GM12878 (cell line): ENCODE data around the gene AURKAIP1. TPM values are rescaled to one million over a fixed set of nuclear protein-coding genes. Genes with fewer than 3 reads are reported as not detected.

ENCODE experiments used
- BHLHE40 ChIP-seq, 2 experiments: fragments of 450-650 bp in 1 of 2; IDR thresholded peaks; 2 replicates each; pipeline ENCODE4 v1.6.1; 2011 to 2017; ENCODE audit warnings: low read depth in 2 of 2, borderline replicate concordance in 1 of 2, improper control_type of control experiment in 1 of 2, low read length in 1 of 2, mild to moderate bottlenecking in 1 of 2
- CEBPB ChIP-seq, 2 experiments: fragments of 150-350 bp in 1 of 2; IDR thresholded peaks; 2 replicates each; pipeline ENCODE4 v1.6.1; 2012 to 2014; ENCODE audit warnings: low read depth in 2 of 2, low read length in 2 of 2, borderline replicate concordance in 1 of 2, inconsistent platforms in 1 of 2
- DPF2 ChIP-seq: fragments of 450-650 bp; IDR thresholded peaks from 2 replicates; pipeline ENCODE4 v1.6.1; 2017; ENCODE audit warnings: mild to moderate bottlenecking
- EP300 ChIP-seq, 2 experiments: fragments of 150-350 bp in 1 of 2; IDR thresholded peaks; 2 replicates each; pipeline ENCODE4 v1.6.1; 2011 to 2012; ENCODE audit warnings: low read depth in 2 of 2, low read length in 2 of 2, borderline replicate concordance in 1 of 2, improper control_type of control experiment in 1 of 2, inconsistent platforms in 1 of 2; ENCODE audit not compliant: control insufficient read depth in 1 of 2
- EZH2 ChIP-seq: IDR thresholded peaks from 2 replicates; pipeline ENCODE4 v1.6.1; 2012; ENCODE audit warnings: low read depth, mild to moderate bottlenecking, control low read depth, inconsistent platforms, low read length, borderline replicate concordance; ENCODE audit not compliant: control insufficient read depth
- HCFC1 ChIP-seq: fragments of 150-350 bp; IDR thresholded peaks from 2 replicates; pipeline ENCODE4 v1.6.1; 2014; ENCODE audit warnings: low read length
- IKZF2 ChIP-seq, 2 experiments: fragments of 450-650 bp; IDR thresholded peaks; 2 replicates each; pipeline ENCODE4 v1.6.1; 2017; ENCODE audit warnings: mild to moderate bottlenecking in 2 of 2, moderate library complexity in 2 of 2
- MTA3 ChIP-seq: IDR thresholded peaks from 2 replicates; pipeline ENCODE4 v1.6.1; 2012; ENCODE audit warnings: low read length, inconsistent platforms, borderline replicate concordance
- NFIC ChIP-seq: IDR thresholded peaks from 2 replicates; pipeline ENCODE4 v1.6.1; 2012; ENCODE audit warnings: low read depth, mild to moderate bottlenecking, inconsistent platforms, low read length, moderate library complexity
- NFXL1 ChIP-seq: fragments of 450-650 bp; IDR thresholded peaks from 2 replicates; pipeline ENCODE4 v1.6.1; 2017; ENCODE audit warnings: antibody characterized with exemption, mild to moderate bottlenecking, borderline replicate concordance
- NR2F1 ChIP-seq: fragments of 450-650 bp; conservative IDR thresholded peaks from 2 replicates; pipeline ENCODE4 v1.6.1; 2017; ENCODE audit warnings: mild to moderate bottlenecking
- PAX5 ChIP-seq: IDR thresholded peaks from 2 replicates; pipeline ENCODE4 v1.6.1; 2011; ENCODE audit warnings: low read depth, low read length, borderline replicate concordance
- PML ChIP-seq: IDR thresholded peaks from 2 replicates; pipeline ENCODE4 v1.6.1; 2012; ENCODE audit warnings: low read length, inconsistent platforms
- RAD21 ChIP-seq: IDR thresholded peaks from 2 replicates; pipeline ENCODE4 v1.6.1; 2011; ENCODE audit warnings: mild to moderate bottlenecking, low read depth, low read length, moderate library complexity; ENCODE audit not compliant: insufficient read depth
- SMARCA5 ChIP-seq: fragments of 450-650 bp; IDR thresholded peaks from 2 replicates; pipeline ENCODE4 v1.6.1; 2017; ENCODE audit warnings: mild to moderate bottlenecking
- TCF12 ChIP-seq: IDR thresholded peaks from 2 replicates; pipeline ENCODE4 v1.6.1; 2011; ENCODE audit warnings: low read depth, mild to moderate bottlenecking, low read length
- TCF3 ChIP-seq: IDR thresholded peaks from 2 replicates; pipeline ENCODE4 v1.6.1; 2012; ENCODE audit warnings: low read depth, mild to moderate bottlenecking, low read length, borderline replicate concordance; ENCODE audit not compliant: insufficient read depth
- polyA plus RNA-seq, 11 experiments: library from polyadenylated mRNA; depleted of rRNA in 4 of 11; unstranded in 6 of 11; stranded (reverse) in 5 of 11; fragments of >200 nt; fragmentation: Nextera tagmentation in 4 of 11; fragmentation: Illumina TruSeq in 1 of 11; extraction: Ambion mirVana in 4 of 11; extraction: Trizol in 1 of 11; gene quantifications; 1 replicate in 1 of 11; 2 replicates in 10 of 11; pipeline versions ENCODE4 v1.2.1 to v1.2.3, GENCODE V29; 2011 to 2016; ENCODE audit warnings: inconsistent platforms in 2 of 11, missing spikeins in 2 of 11, low read depth in 1 of 11
- total RNA-seq, 4 experiments: library from RNA; depleted of rRNA in 3 of 4; stranded (reverse); fragments of >200 nt in 3 of 4; fragmentation: Illumina TruSeq in 1 of 4; extraction: Trizol in 1 of 4; gene quantifications; 2 replicates each; pipeline versions ENCODE4 v1.2.1 to v1.2.3, GENCODE V29; 2013 to 2021
- TF ChIP-seq, protein P1 (sequence below): fragments of 450-650 bp; conservative IDR thresholded peaks from 2 replicates; pipeline ENCODE4 v1.6.1; 2017; ENCODE audit warnings: mild to moderate bottlenecking, moderate library complexity
- TF ChIP-seq, protein P2 (sequence below), 3 experiments: IDR thresholded peaks in 2 of 3; conservative IDR thresholded peaks in 1 of 3; 2 replicates each; pipeline ENCODE4 v1.5.1; 2011; ENCODE audit warnings: low read depth in 3 of 3, low read length in 3 of 3, mild to moderate bottlenecking in 3 of 3, control low read depth in 2 of 3, moderate library complexity in 2 of 3, inconsistent platforms in 1 of 3, mixed read lengths in 1 of 3; ENCODE audit not compliant: control insufficient read depth in 2 of 3, insufficient read depth in 1 of 3; ENCODE audit errors: extremely low read depth in 1 of 3
- TF ChIP-seq, protein P3 (sequence below): IDR thresholded peaks from 2 replicates; pipeline ENCODE4 v1.6.1; 2011; ENCODE audit warnings: low read depth, mild to moderate bottlenecking, low read length, moderate library complexity, borderline replicate concordance; ENCODE audit errors: extremely low read depth
- TF ChIP-seq, protein P4 (sequence below): fragments of 150-350 bp; IDR thresholded peaks from 2 replicates; pipeline ENCODE4 v1.6.1; 2014; ENCODE audit warnings: mild to moderate bottlenecking, low read depth, low read length

Gene AURKAIP1
- total and polyA plus RNA-seq, 10 of the 15 experiments (the other 5 are each of a cell fraction or from before 2014, with no cell fraction given): 6.5 to 366 (median 120) TPM

DNA sequence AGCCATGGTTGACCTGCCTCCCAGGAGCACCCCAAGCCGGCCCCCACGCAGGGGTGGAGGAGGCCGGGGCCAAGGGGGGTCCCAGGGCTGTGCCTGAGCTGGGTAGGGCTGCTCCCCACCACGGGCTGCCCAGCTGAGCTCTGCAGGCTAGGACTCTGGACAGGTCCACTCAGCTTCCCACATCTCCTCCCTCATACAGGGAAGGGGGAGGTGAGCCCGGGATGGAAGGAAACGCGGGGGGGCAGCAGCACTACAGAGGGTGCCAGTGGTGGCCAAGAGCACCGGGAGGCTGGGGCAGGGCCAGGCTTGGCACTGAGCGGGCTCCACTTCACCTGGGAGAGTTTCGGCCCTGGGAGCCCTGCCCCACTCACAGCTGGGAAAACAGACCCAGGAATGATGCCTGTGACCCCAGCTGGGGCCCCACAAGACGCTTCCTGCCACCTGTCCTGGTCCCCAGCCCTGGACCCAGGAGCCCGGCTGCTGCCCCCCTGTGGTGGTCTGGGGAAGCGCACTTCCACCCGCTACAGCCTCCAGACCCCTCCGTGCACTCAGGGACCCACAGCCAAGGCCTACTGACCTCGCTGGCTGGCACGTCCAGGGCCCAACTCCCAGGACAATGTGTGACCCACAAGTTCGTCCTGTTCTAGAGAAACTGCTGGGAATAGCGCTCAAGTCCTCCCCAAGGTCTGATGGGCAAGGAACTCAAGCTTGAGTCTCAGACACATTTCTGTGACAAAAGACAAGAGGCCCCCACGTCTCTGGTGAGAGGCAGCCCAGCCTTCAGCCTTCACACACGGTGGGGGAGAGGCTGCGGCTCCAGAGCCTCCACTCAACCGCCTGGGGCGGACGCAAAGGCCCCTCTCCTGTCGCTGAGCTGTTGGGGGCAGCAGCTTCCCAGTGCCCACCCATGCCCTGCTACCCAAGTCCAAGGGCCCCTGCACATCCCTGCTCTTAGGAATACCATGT, 3.0 kb downstream of the AURKAIP1 start (continued):
- TF ChIP-seq, protein P1, sequence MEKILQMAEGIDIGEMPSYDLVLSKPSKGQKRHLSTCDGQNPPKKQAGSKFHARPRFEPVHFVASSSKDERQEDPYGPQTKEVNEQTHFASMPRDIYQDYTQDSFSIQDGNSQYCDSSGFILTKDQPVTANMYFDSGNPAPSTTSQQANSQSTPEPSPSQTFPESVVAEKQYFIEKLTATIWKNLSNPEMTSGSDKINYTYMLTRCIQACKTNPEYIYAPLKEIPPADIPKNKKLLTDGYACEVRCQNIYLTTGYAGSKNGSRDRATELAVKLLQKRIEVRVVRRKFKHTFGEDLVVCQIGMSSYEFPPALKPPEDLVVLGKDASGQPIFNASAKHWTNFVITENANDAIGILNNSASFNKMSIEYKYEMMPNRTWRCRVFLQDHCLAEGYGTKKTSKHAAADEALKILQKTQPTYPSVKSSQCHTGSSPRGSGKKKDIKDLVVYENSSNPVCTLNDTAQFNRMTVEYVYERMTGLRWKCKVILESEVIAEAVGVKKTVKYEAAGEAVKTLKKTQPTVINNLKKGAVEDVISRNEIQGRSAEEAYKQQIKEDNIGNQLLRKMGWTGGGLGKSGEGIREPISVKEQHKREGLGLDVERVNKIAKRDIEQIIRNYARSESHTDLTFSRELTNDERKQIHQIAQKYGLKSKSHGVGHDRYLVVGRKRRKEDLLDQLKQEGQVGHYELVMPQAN: peak; percentile 36; the same call in 1 of the 2 replicates
- TF ChIP-seq RAD21 (peak; percentile 60), NR2F1 (peak; percentile 69), SMARCA5 (0 out of 2 replicates have a peak, but pooled peaks have one; percentile 34), IKZF2 (IDR thresholded peaks at IDR 0.05) (peak in 1 of 2 experiments; percentile 19; a peak in 2 of 4 replicates), PAX5 (no peak), NFXL1 (no peak), NFIC (no peak), EP300 (IDR thresholded peaks at IDR 0.05; ENCODE audit: borderline replicate concordance in 1 of 2, control insufficient read depth in 1 of 2, low read depth in 2 of 2, low read length in 2 of 2) (no peak), BHLHE40 (IDR thresholded peaks at IDR 0.05; ENCODE audit: borderline replicate concordance in 1 of 2, low read depth in 2 of 2, low read length in 1 of 2) (0 out of 4 replicates have a peak, but pooled peaks of 1 of the 2 experiments have one; percentile 18), CEBPB (IDR thresholded peaks at IDR 0.05; ENCODE audit: borderline replicate concordance in 1 of 2, low read depth in 2 of 2, low read length in 2 of 2) (no peak), PML (no peak), TCF12 (peak; percentile 84), MTA3 (no peak), DPF2 (0 out of 2 replicates have a peak, but pooled peaks have one; percentile 27), EZH2 (no peak), HCFC1 (no peak), TCF3 (peak; percentile 92)
- TF ChIP-seq, protein P2, sequence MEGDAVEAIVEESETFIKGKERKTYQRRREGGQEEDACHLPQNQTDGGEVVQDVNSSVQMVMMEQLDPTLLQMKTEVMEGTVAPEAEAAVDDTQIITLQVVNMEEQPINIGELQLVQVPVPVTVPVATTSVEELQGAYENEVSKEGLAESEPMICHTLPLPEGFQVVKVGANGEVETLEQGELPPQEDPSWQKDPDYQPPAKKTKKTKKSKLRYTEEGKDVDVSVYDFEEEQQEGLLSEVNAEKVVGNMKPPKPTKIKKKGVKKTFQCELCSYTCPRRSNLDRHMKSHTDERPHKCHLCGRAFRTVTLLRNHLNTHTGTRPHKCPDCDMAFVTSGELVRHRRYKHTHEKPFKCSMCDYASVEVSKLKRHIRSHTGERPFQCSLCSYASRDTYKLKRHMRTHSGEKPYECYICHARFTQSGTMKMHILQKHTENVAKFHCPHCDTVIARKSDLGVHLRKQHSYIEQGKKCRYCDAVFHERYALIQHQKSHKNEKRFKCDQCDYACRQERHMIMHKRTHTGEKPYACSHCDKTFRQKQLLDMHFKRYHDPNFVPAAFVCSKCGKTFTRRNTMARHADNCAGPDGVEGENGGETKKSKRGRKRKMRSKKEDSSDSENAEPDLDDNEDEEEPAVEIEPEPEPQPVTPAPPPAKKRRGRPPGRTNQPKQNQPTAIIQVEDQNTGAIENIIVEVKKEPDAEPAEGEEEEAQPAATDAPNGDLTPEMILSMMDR (IDR thresholded peaks at IDR 0.05 in 2 of 3, conservative IDR thresholded peaks at IDR 0.05 in 1 of 3; ENCODE audit: control insufficient read depth in 2 of 3, extremely low read depth in 1 of 3, insufficient read depth in 1 of 3, low read depth in 3 of 3, low read length in 3 of 3): peak; percentile 79 to 95 (median 93)
- TF ChIP-seq, protein P3, sequence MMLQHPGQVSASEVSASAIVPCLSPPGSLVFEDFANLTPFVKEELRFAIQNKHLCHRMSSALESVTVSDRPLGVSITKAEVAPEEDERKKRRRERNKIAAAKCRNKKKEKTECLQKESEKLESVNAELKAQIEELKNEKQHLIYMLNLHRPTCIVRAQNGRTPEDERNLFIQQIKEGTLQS: 0 out of 2 replicates have a peak, but pooled peaks have one; percentile 11
- TF ChIP-seq, protein P4, sequence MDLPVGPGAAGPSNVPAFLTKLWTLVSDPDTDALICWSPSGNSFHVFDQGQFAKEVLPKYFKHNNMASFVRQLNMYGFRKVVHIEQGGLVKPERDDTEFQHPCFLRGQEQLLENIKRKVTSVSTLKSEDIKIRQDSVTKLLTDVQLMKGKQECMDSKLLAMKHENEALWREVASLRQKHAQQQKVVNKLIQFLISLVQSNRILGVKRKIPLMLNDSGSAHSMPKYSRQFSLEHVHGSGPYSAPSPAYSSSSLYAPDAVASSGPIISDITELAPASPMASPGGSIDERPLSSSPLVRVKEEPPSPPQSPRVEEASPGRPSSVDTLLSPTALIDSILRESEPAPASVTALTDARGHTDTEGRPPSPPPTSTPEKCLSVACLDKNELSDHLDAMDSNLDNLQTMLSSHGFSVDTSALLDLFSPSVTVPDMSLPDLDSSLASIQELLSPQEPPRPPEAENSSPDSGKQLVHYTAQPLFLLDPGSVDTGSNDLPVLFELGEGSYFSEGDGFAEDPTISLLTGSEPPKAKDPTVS: no peak
